Stimulated activated CD8-positive, alpha-beta memory T cell treated with anti-CD3 and anti-CD28 coated beads, Interleukin-2, amount 100 ng/mL, for 48 hours (primary cell): ENCODE data around the gene ANO6.
"Not testable (repeated sequence)": the region's sequence is repeated elsewhere in the genome, so short reads cannot be mapped to it uniquely, and the experiment has no call there.

ENCODE experiments used
- DNase-seq, 2 donors: peaks; one replicate each; pipeline ENCODE4 v3.0.0-alpha.2; 2020; ENCODE audit warnings: low read depth in 2 of 2

Gene ANO6

DNA sequence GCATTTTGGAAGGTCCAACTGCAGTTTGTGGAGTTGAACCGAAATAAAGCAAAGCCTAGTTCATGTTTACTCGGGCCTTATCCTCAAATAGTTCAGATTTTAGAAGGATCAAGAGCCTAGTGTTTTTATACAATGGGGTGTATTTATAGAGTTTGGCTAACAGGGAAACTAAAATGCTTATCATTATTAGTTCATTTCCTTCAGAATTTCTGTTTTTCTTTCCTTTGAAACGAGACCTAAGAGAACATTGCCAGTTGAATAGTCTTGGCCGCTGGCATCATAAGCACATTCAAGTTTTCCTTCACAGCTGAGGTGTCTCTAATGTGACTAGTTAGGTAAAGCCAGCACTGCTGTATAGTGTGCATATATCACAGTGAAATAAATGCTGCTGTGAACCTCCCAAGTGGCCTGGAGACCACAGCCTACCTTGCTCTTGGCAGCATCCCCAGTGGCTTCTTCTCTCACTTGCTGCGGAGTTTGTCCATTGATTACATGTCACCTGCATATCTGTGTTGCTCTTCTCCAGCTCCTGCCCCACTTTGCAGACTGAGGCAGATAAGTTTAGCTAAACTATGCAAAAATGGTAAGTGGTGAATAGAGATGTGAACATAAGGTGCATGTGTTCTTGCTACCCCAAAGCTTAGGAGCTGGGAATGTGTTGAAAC lies 88.8 kb downstream of the ANO6 start:
- DNase-seq = no peak

DNA sequence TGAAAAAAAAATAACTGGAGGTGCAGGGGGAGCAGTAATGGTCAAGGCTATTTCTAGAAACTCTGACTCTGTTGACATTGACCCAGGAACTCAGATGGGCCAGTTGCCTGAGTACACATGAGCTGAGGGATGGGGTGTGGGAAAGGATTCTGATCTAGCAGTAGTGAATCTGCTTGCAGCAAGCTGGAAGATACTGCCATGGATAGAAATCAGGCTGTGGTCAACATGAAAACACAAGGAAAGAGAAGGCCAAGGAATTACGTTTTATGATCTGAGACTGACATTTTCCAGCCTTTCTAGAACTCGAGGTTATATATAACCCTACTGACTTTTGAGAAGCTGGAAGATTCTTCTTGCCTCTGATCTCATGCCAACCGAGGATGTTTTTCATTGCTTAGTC lies 90.0 kb downstream of the ANO6 start:
- no peak for DNase-seq

DNA sequence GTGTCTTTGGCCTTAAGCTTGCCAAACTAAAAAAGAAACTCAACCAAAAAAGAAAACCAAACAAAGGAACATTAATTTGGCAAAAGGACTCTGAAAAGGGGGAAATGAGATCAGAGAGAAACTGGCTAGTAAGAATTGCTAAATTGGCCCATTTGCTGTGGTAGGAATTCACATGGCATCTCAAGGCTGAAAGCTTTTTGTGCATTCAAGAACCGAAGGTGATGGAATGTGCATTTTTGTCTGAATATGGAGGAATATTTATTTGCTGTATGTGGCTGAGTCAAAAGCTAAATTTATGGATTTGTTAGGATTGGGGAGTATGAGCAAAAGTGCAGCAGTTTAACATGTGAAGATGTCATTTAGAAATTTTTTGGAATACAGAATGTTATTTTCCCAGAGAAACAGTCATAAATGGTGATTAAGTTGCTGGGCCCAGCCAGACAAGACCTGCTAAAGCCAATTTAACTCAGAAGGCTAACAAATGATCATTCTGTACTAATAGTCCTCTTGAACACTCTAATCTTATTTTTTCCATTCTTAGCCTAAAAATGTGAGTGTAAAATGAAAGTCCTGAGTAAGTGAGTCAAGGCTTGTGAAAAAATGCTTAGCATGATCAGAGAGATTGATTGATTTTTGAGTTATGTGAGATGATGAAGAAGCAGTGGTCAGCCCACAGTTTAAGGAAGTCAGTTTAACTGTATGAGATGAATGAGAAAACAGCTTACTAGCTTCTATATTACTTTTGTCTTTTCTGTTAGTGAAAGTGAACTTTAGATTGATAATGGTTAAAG lies 94.1 kb downstream of the ANO6 start:
- DNase-seq = no peak

- no peak for DNase-seq
Measured at GRCh38 chr12:45310627-45310968, 94.7 kb downstream of the ANO6 start.

DNA sequence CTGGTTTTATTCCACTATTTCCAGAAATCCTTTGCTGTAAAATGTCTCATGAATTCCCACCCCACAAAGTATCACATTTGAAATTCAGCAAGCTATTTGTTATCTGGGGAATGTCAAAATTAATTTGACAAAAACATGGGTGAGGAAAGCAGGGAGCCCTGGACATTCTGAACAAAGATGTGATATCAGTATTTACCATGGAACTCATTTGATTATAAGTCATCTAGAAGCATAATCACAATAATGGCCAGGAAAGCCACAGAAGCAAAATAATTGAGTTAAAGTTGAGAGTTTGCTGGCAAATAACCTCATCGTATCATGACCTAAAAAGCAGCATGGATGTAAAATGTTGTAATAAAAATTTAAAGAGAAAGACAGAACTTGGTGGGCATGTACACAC lies 96.1 kb downstream of the ANO6 start:
- DNase-seq = no peak

- no peak for DNase-seq
Measured at GRCh38 chr12:45314770-45315169, 98.9 kb downstream of the ANO6 start.

GRCh38 chr12:45315462-45315861 lies 99.6 kb downstream of the ANO6 start:
- DNase-seq = no peak

DNA sequence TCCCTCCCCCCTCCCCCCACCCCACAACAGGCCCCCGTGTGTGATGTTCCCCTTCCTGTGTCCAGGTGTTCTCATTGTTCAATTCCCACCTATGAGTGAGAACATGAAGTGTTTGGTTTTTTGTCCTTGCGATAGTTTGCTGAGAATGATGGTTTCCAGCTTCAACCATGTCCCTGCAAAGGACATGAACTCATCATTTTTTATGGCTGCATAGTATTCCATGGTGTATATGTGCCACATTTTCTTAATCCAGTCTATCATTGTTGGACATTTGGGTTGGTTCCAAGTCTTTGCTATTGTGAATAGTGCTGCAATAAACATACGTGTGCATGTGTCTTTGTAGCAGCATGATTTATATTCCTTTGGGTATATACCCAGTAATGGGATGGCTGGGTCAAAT lies 101.4 kb downstream of the ANO6 start:
- DNase-seq = not testable (repeated sequence)

GRCh38 chr12:45322810-45323209 lies 106.9 kb downstream of the ANO6 start:
- DNase-seq = no peak

DNA sequence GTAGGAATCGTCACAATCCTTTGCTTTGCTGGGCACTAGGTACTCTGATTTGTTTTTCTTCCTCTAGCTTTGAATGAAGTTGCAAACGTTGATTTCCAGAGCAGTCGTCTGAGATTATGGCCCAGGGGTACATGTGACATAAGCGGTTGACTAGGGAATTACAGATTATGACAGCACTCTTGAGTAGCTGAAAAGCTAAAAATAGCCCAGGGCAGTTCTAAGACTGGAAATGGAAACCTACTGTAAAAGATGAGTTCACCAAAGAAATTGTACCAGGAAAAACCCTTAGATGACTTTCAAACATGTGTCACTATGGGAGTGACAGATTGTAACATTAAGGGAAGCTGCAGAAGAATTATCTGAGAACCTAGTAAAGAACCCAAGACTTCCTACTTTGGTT lies 108.5 kb downstream of the ANO6 start:
- no peak for DNase-seq

DNA sequence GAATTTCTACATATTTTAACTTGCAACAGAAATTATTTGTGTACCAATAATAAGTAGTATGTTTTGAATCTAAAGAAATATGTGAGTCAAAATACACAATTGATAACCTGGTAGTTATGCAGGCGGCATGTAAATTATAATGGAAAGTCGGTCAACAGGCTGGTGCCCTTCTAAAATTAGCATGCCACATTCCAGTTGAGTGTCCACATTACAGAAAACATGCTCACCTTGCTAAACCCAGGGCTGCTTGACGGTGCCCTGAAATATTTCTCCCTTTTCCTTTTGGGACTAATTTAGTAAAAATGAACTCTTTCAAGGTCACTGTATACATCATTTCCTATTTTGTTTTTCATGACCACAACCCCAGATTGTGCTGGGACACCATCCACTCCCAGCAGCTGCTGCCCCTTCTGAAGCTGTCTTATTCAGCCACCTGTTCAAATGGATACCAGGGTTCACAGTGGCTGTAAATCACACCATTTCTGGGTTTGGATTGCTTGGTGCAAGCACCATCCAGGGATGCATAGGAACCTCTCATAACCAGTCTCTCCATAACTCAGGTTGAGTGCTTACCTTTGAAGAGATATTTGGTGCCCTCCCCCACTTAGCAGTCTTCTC lies 110.6 kb downstream of the ANO6 start:
- DNase-seq = no peak

DNA sequence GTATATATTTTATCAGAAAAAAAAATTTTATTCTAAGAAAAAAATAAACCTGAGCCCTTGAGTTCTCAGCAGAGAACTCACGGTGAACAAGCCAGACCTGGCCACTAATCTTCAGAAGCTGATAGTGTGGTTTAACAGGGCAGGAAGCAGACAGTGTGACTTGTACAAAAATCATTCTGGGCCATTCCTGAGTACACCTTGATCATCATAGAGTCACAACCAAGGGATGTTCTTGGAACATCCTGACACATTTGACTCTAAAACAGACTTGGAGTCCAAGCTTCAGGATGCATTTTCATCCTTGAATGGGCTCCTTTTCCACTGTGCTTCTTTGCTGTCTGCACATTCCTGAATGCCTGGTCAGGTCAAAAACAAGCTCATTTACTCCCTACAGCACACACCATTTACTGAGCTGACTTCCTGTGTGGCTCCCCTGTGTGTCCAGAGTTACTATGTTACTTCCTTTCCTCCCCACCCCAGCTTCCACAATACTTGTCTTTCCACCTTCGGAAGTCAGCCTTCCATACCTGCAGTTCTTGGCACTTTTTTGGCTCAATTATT lies 112.0 kb downstream of the ANO6 start:
- DNase-seq = no peak

DNA sequence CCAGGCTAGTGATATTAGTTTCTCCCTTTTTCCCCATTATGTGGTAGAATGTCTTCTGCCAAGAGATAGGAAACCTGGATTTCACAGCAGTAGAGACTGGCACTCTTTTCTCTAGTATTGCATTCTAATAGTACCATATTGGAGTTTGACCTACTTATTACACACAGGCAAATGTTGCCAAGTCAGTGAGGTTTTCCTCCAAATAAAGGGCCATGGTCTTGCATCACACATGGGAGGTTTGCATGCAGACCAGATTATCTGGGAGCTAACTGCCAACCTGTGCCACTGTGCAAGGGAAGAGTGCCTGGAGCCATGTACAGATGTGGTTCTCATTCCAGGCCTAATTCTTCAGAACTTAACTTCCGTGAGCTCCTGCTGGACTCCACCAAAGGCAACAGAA lies 113.3 kb downstream of the ANO6 start:
- DNase-seq = no peak

DNA sequence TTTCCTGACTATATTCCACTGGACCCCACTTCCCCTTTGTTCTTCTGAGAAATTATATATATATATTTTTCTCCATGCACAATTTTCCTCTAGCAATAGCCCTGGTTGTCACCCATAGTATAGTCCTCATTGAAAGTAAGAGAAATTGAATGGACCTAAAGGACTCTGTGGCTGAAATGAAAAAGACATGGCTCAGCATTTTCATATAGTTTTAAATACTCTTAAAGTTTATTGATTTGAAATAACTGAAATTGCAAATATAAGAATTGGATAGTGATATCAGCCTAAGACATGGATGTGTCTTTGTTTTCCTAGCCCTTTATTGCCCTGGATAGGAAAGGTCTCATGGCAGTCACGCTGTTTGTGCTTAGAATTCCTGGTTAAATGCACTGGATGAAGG lies 113.8 kb downstream of the ANO6 start:
- DNase-seq = no peak

DNA sequence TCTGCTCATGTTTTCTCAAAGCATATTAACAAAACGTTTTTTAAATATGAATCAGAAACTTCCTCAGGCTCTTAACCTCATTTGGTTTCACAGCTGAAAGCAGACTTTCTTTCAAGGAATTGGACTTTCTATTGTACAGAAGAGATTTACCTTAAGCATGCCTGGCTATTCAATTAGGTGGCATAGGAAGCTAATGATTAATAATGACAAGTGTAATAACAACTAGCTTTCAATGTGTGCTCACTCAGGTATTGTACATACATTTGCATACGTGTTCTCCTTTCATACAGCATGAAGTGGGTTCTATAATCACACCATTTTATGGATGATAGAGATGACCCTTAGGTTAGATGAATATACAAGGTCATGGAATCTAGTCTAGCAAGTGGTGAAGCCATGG lies 115.7 kb downstream of the ANO6 start:
- no peak for DNase-seq

GRCh38 chr12:45334396-45334795 lies 118.5 kb downstream of the ANO6 start:
- no peak for DNase-seq

- no peak for DNase-seq
Measured at GRCh38 chr12:45336331-45336730, 120.4 kb downstream of the ANO6 start.

GRCh38 chr12:45336762-45337596 lies 121.1 kb downstream of the ANO6 start:
- no peak for DNase-seq

GRCh38 chr12:45337835-45338234 lies 121.9 kb downstream of the ANO6 start:
- DNase-seq = no peak

GRCh38 chr12:45338272-45338671 lies 122.4 kb downstream of the ANO6 start:
- DNase-seq = no peak

DNA sequence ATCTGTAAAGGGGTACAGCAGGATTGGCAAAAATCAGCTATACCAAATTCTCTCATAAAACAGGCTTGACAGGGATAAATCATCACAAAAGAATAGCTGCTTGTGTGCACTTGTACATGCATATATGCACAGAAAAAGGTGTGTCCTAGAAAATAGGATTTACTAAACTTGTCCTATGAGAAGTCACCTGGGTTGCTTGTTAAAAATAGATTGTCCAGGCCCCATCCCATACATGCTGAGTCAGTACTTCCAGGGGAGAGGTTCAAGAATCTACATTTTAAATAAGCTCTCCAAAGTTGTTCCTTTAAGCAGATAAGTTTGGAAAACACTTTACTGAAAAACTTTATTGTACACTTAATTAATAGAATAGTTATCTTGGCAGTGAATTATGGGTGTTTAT lies 123.1 kb downstream of the ANO6 start:
- no peak for DNase-seq

- no peak for DNase-seq
Measured at GRCh38 chr12:45342171-45342570, 126.3 kb downstream of the ANO6 start.
